ENCODE data around the gene MSRB1. TPM values are rescaled to one million over a fixed set of nuclear protein-coding genes. Genes with fewer than 3 reads are reported as not detected.
A peak's percentile ranks its signal among the peaks of the same experiment; 100 is the strongest.
"Not testable (repeated sequence)": the region's sequence is repeated elsewhere in the genome, so short reads cannot be mapped to it uniquely, and the experiment has no call there.

Gene MSRB1
- total RNA-seq, 1 donor from 2014 or later: 23.7 TPM

DNA sequence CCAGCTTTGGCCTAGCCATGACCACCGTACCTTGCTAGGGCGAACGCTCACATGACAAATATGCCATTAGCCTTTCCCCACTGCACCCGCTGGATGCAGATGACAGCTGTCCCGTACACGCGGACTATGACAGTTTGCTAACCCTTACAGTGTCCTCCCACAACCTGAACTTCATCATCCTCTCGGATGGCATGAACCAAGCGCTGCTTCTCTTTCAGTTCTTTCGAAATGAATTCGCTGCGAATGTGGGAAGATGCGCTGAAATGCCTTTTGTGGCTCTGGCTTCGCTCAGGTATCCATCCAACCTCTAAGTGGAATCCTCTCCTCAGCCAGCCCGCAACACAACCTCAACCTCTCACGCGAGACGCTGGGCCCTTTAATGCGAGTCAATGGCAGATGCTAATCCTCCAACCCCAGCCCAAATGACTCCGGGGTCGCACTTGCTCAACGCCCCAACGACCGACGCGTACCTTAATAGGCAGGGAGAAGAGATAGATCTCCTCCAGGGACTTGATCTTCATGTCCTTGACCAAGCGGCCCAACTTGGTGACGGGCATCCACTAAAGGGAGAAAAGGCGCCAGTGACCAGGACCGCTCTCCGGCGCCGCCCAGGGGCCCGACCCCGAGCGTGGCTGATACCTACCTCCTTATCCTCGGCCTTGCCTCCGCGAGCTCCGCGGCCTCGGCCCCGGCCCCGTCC lies 21.0 kb upstream of the MSRB1 start:
- peak overlapping the region; percentile 97 for H3K4me3 Mint-ChIP-seq (ENCODE audit: unreplicated experiment)
- H3K27me3 Mint-ChIP-seq (ENCODE audit: low read depth, unreplicated experiment): no peaks in the 10 kb centered on the region
- Histone ChIP-seq H3K4me1 (ENCODE audit: insufficient read depth, low read length) (peaks cover 37% of the 10 kb centered on the region), H3K4me2 (ENCODE audit: low read length) (peak overlapping the region; percentile 95), H3K79me2 (ENCODE audit: insufficient read depth, low read length) (peaks cover 76% of the 10 kb centered on the region), H3K27me3 (ENCODE audit: insufficient read depth, low read length) (no peaks in the 10 kb centered on the region), H4K20me1 (ENCODE audit: insufficient read depth, low read length) (peaks cover 49% of the 10 kb centered on the region), H3K9me3 (ENCODE audit: insufficient read depth, low read depth, low read length) (no peaks in the 10 kb centered on the region), H3K9ac (ENCODE audit: low read length) (peak overlapping the region; percentile 92), H3K4me3 (ENCODE audit: insufficient read depth, low read depth, low read length) (peak overlapping the region; percentile 91), H2AFZ (ENCODE audit: low read depth, low read length) (no peak overlapping the region), H3K36me3 (ENCODE audit: insufficient read depth, low read length) (peaks cover 9% of the 10 kb centered on the region), H3K27ac (ENCODE audit: low read depth, low read length) (peak overlapping the region; percentile 96)
- FAIRE-seq: no peak
- H3K27ac Mint-ChIP-seq (ENCODE audit: unreplicated experiment): peak overlapping the region; percentile 91
- peak; percentile 15 for DNase-seq (ENCODE audit: low read depth)
- H3K9me3 Mint-ChIP-seq (ENCODE audit: unreplicated experiment): no peaks in the 10 kb centered on the region
- H3K36me3 Mint-ChIP-seq (ENCODE audit: low read depth, unreplicated experiment): peaks cover 20% of the 10 kb centered on the region
- TF ChIP-seq CTCF (IDR thresholded peaks at IDR 0.05; ENCODE audit: insufficient read depth, low read depth, low read length) (no peak), EZH2 (IDR thresholded peaks at IDR 0.05; ENCODE audit: insufficient read depth, low read length) (no peak)
- H3K4me1 Mint-ChIP-seq (ENCODE audit: low read depth, unreplicated experiment): peaks cover 20% of the 10 kb centered on the region

GRCh38 chr16:1962161-1963153 lies 19.5 kb upstream of the MSRB1 start:
- peaks cover 20% of the 10 kb centered on the region for H3K4me1 Mint-ChIP-seq (ENCODE audit: low read depth, unreplicated experiment)
- not testable (repeated sequence) for H3K27me3 ChIP-seq (ENCODE audit: insufficient read depth, low read length); H3K9me3 ChIP-seq (ENCODE audit: insufficient read depth, low read depth, low read length); H3K36me3 ChIP-seq (ENCODE audit: insufficient read depth, low read length); FAIRE-seq; H3K9me3 Mint-ChIP-seq (ENCODE audit: unreplicated experiment); H2AFZ ChIP-seq (ENCODE audit: low read depth, low read length); DNase-seq (ENCODE audit: low read depth); H3K27me3 Mint-ChIP-seq (ENCODE audit: low read depth, unreplicated experiment)
- H3K27ac Mint-ChIP-seq (ENCODE audit: unreplicated experiment): peak overlapping the region; percentile 91
- Histone ChIP-seq H3K4me3 (ENCODE audit: insufficient read depth, low read depth, low read length) (peak overlapping the region; percentile 91), H3K9ac (ENCODE audit: low read length) (peak overlapping the region; percentile 92), H4K20me1 (ENCODE audit: insufficient read depth, low read length) (peaks cover 49% of the 10 kb centered on the region), H3K4me2 (ENCODE audit: low read length) (peak overlapping the region; percentile 95), H3K27ac (ENCODE audit: low read depth, low read length) (peak overlapping the region; percentile 10), H3K79me2 (ENCODE audit: insufficient read depth, low read length) (peaks cover 76% of the 10 kb centered on the region), H3K4me1 (ENCODE audit: insufficient read depth, low read length) (peaks cover 37% of the 10 kb centered on the region)
- peaks cover 20% of the 10 kb centered on the region for H3K36me3 Mint-ChIP-seq (ENCODE audit: low read depth, unreplicated experiment)
- H3K4me3 Mint-ChIP-seq (ENCODE audit: unreplicated experiment): peak overlapping the region; percentile 97

GRCh38 chr16:1961651-1962067 lies 18.7 kb upstream of the MSRB1 start:
- peak overlapping the region; percentile 95 for H3K4me2 ChIP-seq (ENCODE audit: low read length)
- Mint-ChIP-seq H3K4me1 (ENCODE audit: low read depth, unreplicated experiment) (peaks cover 20% of the 10 kb centered on the region), H3K27ac (ENCODE audit: unreplicated experiment) (peak overlapping the region; percentile 58), H3K27me3 (ENCODE audit: low read depth, unreplicated experiment) (peaks cover 2% of the 10 kb centered on the region), H3K36me3 (ENCODE audit: low read depth, unreplicated experiment) (peaks cover 20% of the 10 kb centered on the region), H3K9me3 (ENCODE audit: unreplicated experiment) (no peaks in the 10 kb centered on the region), H3K4me3 (ENCODE audit: unreplicated experiment) (peak overlapping the region; percentile 97)
- H2AFZ ChIP-seq (ENCODE audit: low read depth, low read length): no peak overlapping the region
- H3K9ac ChIP-seq (ENCODE audit: low read length): no peak overlapping the region
- no peak for DNase-seq (ENCODE audit: low read depth)
- no peaks in the 10 kb centered on the region for H3K27me3 ChIP-seq (ENCODE audit: insufficient read depth, low read length)
- FAIRE-seq: no peak
- no peak for TF ChIP-seq EZH2 (IDR thresholded peaks at IDR 0.05; ENCODE audit: insufficient read depth, low read length)
- no peak for TF ChIP-seq CTCF (IDR thresholded peaks at IDR 0.05; ENCODE audit: insufficient read depth, low read depth, low read length)
- peaks cover 9% of the 10 kb centered on the region for H3K36me3 ChIP-seq (ENCODE audit: insufficient read depth, low read length)
- peaks cover 71% of the 10 kb centered on the region for H3K79me2 ChIP-seq (ENCODE audit: insufficient read depth, low read length)
- peaks cover 49% of the 10 kb centered on the region for H4K20me1 ChIP-seq (ENCODE audit: insufficient read depth, low read length)
- H3K4me1 ChIP-seq (ENCODE audit: insufficient read depth, low read length): peaks cover 37% of the 10 kb centered on the region
- H3K4me3 ChIP-seq (ENCODE audit: insufficient read depth, low read depth, low read length): no peak overlapping the region
- no peak overlapping the region for H3K27ac ChIP-seq (ENCODE audit: low read depth, low read length)
- no peaks in the 10 kb centered on the region for H3K9me3 ChIP-seq (ENCODE audit: insufficient read depth, low read depth, low read length)

Measured in astrocyte (in vitro differentiated cells and primary cell).